ENCODE measurements around the gene RAMP3. TPM values are rescaled to one million over a fixed set of nuclear protein-coding genes. Genes with fewer than 3 reads are reported as not detected.
"Not testable (repeated sequence)": the region's sequence is repeated elsewhere in the genome, so short reads cannot be mapped to it uniquely, and the experiment has no call there.

Gene RAMP3
- total RNA-seq, 1 donor from 2014 or later = not detected

DNA sequence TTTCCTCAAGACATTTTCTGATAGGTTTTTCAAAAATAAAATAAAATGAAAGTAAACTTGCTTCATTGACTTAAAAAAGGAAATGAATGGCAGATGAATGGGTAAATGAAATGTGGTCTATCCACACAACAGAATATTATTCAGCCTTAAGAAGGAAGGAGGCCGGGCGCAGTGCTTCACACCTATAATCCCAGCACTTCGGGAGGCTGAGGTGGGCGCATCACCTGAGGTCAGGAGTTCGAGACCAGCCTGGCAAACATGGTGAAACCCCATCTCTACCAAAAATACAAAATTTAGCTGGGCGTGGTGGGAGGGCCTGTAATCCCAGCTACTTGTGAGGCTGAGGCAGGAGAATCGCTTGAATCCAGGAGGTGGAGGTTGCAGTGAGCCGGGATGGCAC lies 3.7 kb upstream of the RAMP3 start:
- H3K36me3 Mint-ChIP-seq (ENCODE audit: low read depth); H3K27ac Mint-ChIP-seq; H3K4me3 Mint-ChIP-seq; H3K4me1 Mint-ChIP-seq (ENCODE audit: low read depth); DNase-seq (ENCODE audit: low spot score); H3K9me3 Mint-ChIP-seq: not testable (repeated sequence)
- H3K27me3 Mint-ChIP-seq (ENCODE audit: insufficient read depth) = peaks cover 22% of the 10 kb centered on the region
- intact Hi-C loops (cut with micrococcal nuclease) = loop anchor here (1.0 kb wide), 1 partner anchor 106 kb away; no protein-coding TSS in a partner anchor

DNA sequence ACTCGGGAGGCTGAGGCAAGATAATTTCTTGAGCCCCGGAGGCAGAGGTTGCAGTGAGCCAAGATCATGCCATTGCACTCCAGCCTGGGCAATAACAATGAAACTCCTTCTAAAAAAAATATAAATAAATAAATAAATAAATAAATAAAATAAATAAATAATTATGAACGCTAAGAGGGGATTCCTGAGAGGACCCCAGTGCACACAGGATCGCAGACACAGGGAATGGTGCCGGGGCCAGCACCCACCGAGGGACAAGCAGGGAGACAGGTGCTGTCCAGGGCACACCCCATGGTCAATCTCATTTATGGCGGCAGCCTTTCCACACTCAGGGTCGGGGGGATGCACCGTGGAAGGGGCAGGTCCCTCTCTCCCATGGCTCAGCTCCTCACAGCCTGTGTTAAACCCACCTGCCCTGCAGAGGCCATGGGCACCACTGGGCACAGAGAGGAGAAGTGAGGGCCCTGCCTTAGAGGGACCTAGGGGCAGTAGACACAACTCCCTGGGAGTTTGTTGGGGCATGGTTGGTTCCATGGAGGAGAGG lies 2.2 kb upstream of the RAMP3 start:
- Mint-ChIP-seq H3K9me3 (no peaks in the 10 kb centered on the region), H3K36me3 (ENCODE audit: low read depth) (no peaks in the 10 kb centered on the region), H3K27me3 (ENCODE audit: insufficient read depth) (peaks cover 19% of the 10 kb centered on the region), H3K4me3 (no peak overlapping the region), H3K27ac (peak overlapping the region; percentile 24), H3K4me1 (ENCODE audit: low read depth) (no peaks in the 10 kb centered on the region)
- intact Hi-C loops (cut with micrococcal nuclease) = no loop called here
- no peak for DNase-seq (ENCODE audit: low spot score)

- no peak for DNase-seq (ENCODE audit: low spot score)
- no peak overlapping the region for H3K27ac Mint-ChIP-seq
- intact Hi-C loops (cut with micrococcal nuclease) = no loop called here
- H3K4me1 Mint-ChIP-seq (ENCODE audit: low read depth) = peaks cover 3% of the 10 kb centered on the region
- no peaks in the 10 kb centered on the region for H3K9me3 Mint-ChIP-seq
- H3K36me3 Mint-ChIP-seq (ENCODE audit: low read depth) = no peaks in the 10 kb centered on the region
- H3K27me3 Mint-ChIP-seq (ENCODE audit: insufficient read depth) = peaks cover 17% of the 10 kb centered on the region
- H3K4me3 Mint-ChIP-seq = no peak overlapping the region
Measured at GRCh38 chr7:45155941-45156340, 1.6 kb upstream of the RAMP3 start.

- intact Hi-C loops (cut with micrococcal nuclease) = no loop called here
- Mint-ChIP-seq H3K4me1 (ENCODE audit: low read depth) (peaks cover 8% of the 10 kb centered on the region), H3K4me3 (no peak overlapping the region)
Measured at GRCh38 chr7:45156516-45157272, 897 bp upstream of the RAMP3 start.

DNA sequence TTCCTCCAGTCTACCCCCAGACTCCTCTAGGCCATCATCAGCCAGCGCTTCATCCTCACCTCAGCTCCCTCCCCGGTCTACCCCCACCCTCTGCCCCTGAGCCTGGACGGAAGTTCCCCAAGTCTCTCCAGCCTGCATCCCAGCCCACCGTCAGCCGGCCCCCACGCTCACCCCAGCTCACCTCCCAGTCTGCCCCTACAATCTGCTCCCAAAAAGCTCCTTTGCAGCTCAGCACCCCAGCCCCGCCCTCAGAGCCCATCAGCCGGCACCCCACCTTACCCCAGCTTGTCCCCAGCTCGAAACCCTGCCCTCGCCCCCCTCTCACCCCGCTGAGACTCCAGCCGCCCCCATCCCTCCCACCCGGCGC lies 322 bp upstream of the RAMP3 start:
- Mint-ChIP-seq H3K27ac (no peak overlapping the region), H3K4me1 (ENCODE audit: low read depth) (peaks cover 8% of the 10 kb centered on the region), H3K27me3 (ENCODE audit: insufficient read depth) (peaks cover 19% of the 10 kb centered on the region), H3K4me3 (no peak overlapping the region), H3K36me3 (ENCODE audit: low read depth) (no peaks in the 10 kb centered on the region), H3K9me3 (no peaks in the 10 kb centered on the region)
- DNase-seq (ENCODE audit: low spot score) = no peak
- intact Hi-C loops (cut with micrococcal nuclease) = no loop called here

More at GRCh38 chr7:45156516-45157272, 897 bp upstream of the RAMP3 start:
- no peak overlapping the region for H3K27ac Mint-ChIP-seq
- H3K9me3 Mint-ChIP-seq = no peaks in the 10 kb centered on the region
- no peaks in the 10 kb centered on the region for H3K36me3 Mint-ChIP-seq (ENCODE audit: low read depth)
- no peak for DNase-seq (ENCODE audit: low spot score)
- peaks cover 19% of the 10 kb centered on the region for H3K27me3 Mint-ChIP-seq (ENCODE audit: insufficient read depth)

- no peak for DNase-seq (ENCODE audit: low spot score)
- no peaks in the 10 kb centered on the region for H3K36me3 Mint-ChIP-seq (ENCODE audit: low read depth)
- no peak overlapping the region for H3K27ac Mint-ChIP-seq
- H3K27me3 Mint-ChIP-seq (ENCODE audit: insufficient read depth) = peaks cover 19% of the 10 kb centered on the region
- no peak overlapping the region for H3K4me3 Mint-ChIP-seq
- no peaks in the 10 kb centered on the region for H3K9me3 Mint-ChIP-seq
- H3K4me1 Mint-ChIP-seq (ENCODE audit: low read depth) = peaks cover 8% of the 10 kb centered on the region
- intact Hi-C loops (cut with micrococcal nuclease) = no loop called here
Measured at GRCh38 chr7:45158471-45158870, 880 bp downstream of the RAMP3 start.

- H3K4me1 Mint-ChIP-seq (ENCODE audit: low read depth) = peaks cover 8% of the 10 kb centered on the region
- no peaks in the 10 kb centered on the region for H3K36me3 Mint-ChIP-seq (ENCODE audit: low read depth)
- peaks cover 19% of the 10 kb centered on the region for H3K27me3 Mint-ChIP-seq (ENCODE audit: insufficient read depth)
- intact Hi-C loops (cut with micrococcal nuclease) = no loop called here
- no peak for DNase-seq (ENCODE audit: low spot score)
- no peak overlapping the region for H3K27ac Mint-ChIP-seq
- no peak overlapping the region for H3K4me3 Mint-ChIP-seq
- H3K9me3 Mint-ChIP-seq = peaks cover under 1% of the 10 kb centered on the region
Measured at GRCh38 chr7:45159296-45159695, 1.7 kb downstream of the RAMP3 start.

- intact Hi-C loops (cut with micrococcal nuclease) = no loop called here
- Mint-ChIP-seq H3K4me3 (no peak overlapping the region), H3K36me3 (ENCODE audit: low read depth) (no peaks in the 10 kb centered on the region), H3K27me3 (ENCODE audit: insufficient read depth) (peaks cover 20% of the 10 kb centered on the region), H3K27ac (no peak overlapping the region), H3K9me3 (peaks cover 8% of the 10 kb centered on the region), H3K4me1 (ENCODE audit: low read depth) (peaks cover 8% of the 10 kb centered on the region)
- DNase-seq (ENCODE audit: low spot score) = no peak
Measured at GRCh38 chr7:45160417-45160881, 2.9 kb downstream of the RAMP3 start.

GRCh38 chr7:45161138-45161537 lies 3.5 kb downstream of the RAMP3 start:
- Mint-ChIP-seq H3K27me3 (ENCODE audit: insufficient read depth) (peaks cover 26% of the 10 kb centered on the region), H3K4me1 (ENCODE audit: low read depth) (peaks cover 8% of the 10 kb centered on the region), H3K36me3 (ENCODE audit: low read depth) (no peaks in the 10 kb centered on the region), H3K4me3 (no peak overlapping the region), H3K9me3 (peaks cover 8% of the 10 kb centered on the region), H3K27ac (no peak overlapping the region)
- intact Hi-C loops (cut with micrococcal nuclease) = no loop called here
- no peak for DNase-seq (ENCODE audit: low spot score)

- Mint-ChIP-seq H3K4me3 (no peak overlapping the region), H3K27me3 (ENCODE audit: insufficient read depth) (peaks cover 28% of the 10 kb centered on the region), H3K36me3 (ENCODE audit: low read depth) (no peaks in the 10 kb centered on the region), H3K4me1 (ENCODE audit: low read depth) (peaks cover 8% of the 10 kb centered on the region), H3K27ac (no peak overlapping the region), H3K9me3 (peaks cover 8% of the 10 kb centered on the region)
- no peak for DNase-seq (ENCODE audit: low spot score)
- intact Hi-C loops (cut with micrococcal nuclease) = no loop called here
Measured at GRCh38 chr7:45161842-45162241, 4.3 kb downstream of the RAMP3 start.

DNA sequence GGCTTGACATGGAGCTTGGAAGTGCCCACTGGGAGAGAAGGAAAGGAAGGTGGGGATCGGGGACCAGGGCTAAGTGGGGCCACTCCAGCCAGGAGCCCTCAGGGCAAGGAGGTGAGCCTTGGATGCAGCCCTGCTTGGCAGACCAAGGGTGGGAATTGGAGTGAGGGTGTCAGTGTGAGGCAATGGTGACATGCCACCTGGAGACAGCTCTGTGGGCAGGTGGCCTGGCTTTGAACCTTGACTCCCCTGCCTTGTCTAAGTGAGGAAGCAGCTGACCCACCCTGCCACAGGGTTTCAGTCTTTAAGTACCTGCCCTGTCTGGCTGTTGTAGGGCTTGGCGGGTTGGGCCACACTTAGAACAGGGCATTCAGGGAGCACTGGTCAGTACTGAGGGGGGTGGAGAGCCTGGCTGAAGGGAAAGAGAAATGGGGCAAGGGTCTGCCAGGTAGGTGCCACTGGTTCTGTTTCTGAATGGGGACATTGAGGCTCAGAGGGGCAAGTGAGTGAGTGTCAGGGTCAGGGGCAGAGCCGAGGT lies 4.8 kb downstream of the RAMP3 start:
- DNase-seq (ENCODE audit: low spot score) = no peak
- Mint-ChIP-seq H3K36me3 (ENCODE audit: low read depth) (no peaks in the 10 kb centered on the region), H3K4me1 (ENCODE audit: low read depth) (peaks cover 8% of the 10 kb centered on the region), H3K4me3 (no peak overlapping the region), H3K27ac (no peak overlapping the region), H3K27me3 (ENCODE audit: insufficient read depth) (peaks cover 22% of the 10 kb centered on the region), H3K9me3 (peaks cover 8% of the 10 kb centered on the region)
- intact Hi-C loops (cut with micrococcal nuclease) = no loop called here

- H3K4me3 Mint-ChIP-seq = no peak overlapping the region
- H3K4me1 Mint-ChIP-seq (ENCODE audit: low read depth) = peaks cover 8% of the 10 kb centered on the region
- no peaks in the 10 kb centered on the region for H3K36me3 Mint-ChIP-seq (ENCODE audit: low read depth)
- H3K9me3 Mint-ChIP-seq = peaks cover 8% of the 10 kb centered on the region
- no peak for DNase-seq (ENCODE audit: low spot score)
- H3K27ac Mint-ChIP-seq = no peak overlapping the region
- peaks cover 22% of the 10 kb centered on the region for H3K27me3 Mint-ChIP-seq (ENCODE audit: insufficient read depth)
- intact Hi-C loops (cut with micrococcal nuclease) = no loop called here
Measured at GRCh38 chr7:45162943-45163691, 5.5 kb downstream of the RAMP3 start.

DNA sequence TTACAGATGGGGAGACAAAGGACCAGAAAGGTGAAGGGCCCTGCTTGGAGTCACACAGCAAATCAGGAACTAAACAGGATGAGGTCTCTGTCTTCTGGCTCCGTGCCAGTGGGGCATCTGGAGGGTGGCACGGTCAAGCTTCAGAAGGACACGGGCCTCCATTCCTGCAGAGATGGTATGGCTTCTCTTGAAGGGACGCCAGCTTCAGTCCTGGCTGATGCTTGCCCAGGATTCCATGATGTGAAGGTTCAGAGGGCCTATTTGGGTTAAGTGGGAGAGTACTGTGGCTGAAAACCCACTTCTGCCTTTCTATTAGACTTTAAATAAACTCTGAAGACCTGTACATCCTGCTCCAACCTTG lies 6.1 kb downstream of the RAMP3 start:
- H3K4me3 Mint-ChIP-seq = no peak overlapping the region
- peaks cover 8% of the 10 kb centered on the region for H3K9me3 Mint-ChIP-seq
- H3K4me1 Mint-ChIP-seq (ENCODE audit: low read depth) = peaks cover 8% of the 10 kb centered on the region
- no peaks in the 10 kb centered on the region for H3K36me3 Mint-ChIP-seq (ENCODE audit: low read depth)
- DNase-seq (ENCODE audit: low spot score) = no peak
- H3K27ac Mint-ChIP-seq = no peak overlapping the region
- H3K27me3 Mint-ChIP-seq (ENCODE audit: insufficient read depth) = peaks cover 18% of the 10 kb centered on the region
- intact Hi-C loops (cut with micrococcal nuclease) = no loop called here

Data from activated T-helper 1 cell treated with anti-CD3 and anti-CD28 coated beads, Interleukin-12 subunit alpha, Interleukin-12 subunit beta, Interleukin-2, Interleukin-4 antibody, amounts not matched to agents 30 ng/mL and 10 ng/mL and 1 ng/mL, durations not matched to agents 14 hours and 24 hours and 36 hours (primary cell).